ENCODE measurements around the gene SSBP3. TPM values are rescaled to one million over a fixed set of nuclear protein-coding genes. Genes with fewer than 3 reads are reported as not detected.

The SSBP3 gene
- total RNA-seq, 1 donor from 2014 or later = 51.0 TPM

DNA sequence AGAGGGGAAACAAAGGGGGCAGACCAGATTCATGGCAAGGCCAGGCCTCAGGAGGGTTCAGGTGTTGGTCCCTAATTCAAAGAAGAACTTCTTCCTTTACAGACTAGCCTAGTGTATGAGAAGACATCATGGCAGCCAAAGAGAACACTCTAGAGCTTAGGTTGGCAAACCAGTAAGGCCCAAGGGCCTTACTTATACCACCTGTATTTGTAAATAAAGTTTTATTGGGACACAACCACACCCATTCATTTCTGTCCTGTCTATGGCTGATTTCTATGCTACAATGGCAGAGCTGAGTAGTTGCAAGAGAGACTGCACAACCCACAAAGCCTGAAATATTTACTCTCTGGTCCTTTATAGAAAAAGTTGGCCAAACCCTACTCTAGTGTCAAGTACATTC lies 42.3 kb downstream of the SSBP3 start:
- DNase-seq (ENCODE audit: low spot score in 2 of 2) = no peak
- Histone ChIP-seq H3K27me3 (no peaks in the 10 kb centered on the region), H3K4me1 (peaks cover 0 to under 1% of the 10 kb centered on the region in 2 donors)

DNA sequence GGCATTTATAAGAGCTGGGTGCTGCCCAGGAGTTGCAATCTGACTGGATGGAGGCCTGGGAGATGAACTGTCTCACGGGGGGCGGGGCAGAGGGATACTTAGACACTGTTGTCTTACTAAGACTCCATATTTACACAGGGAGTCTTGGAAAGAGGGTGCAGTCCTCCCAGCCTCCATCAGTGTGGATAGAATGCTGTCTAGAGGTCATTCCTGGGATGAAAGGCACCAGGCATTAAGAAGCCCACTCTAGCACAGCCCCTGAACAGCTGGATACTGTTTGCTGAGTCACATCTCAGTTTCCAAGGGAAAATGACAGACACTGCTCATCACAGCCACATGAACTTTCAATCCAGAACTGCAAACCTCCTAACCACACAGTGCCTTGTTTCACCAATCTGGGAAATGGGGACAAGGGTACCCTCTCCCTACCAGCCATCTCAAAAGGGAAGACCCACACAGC lies 43.3 kb downstream of the SSBP3 start:
- no peak overlapping the region for H3K4me3 ChIP-seq
- H3K27ac ChIP-seq = no peak overlapping the region
- H3K4me1 ChIP-seq = peaks cover 4 to 10% of the 10 kb centered on the region in 2 donors
- H3K9me3 ChIP-seq = no peaks in the 10 kb centered on the region
- no peak for DNase-seq (ENCODE audit: low spot score in 2 of 2)
- H3K27me3 ChIP-seq = no peaks in the 10 kb centered on the region
- H3K36me3 ChIP-seq = peaks cover 0 to 3% of the 10 kb centered on the region in 2 donors
- TF ChIP-seq, protein P1, sequence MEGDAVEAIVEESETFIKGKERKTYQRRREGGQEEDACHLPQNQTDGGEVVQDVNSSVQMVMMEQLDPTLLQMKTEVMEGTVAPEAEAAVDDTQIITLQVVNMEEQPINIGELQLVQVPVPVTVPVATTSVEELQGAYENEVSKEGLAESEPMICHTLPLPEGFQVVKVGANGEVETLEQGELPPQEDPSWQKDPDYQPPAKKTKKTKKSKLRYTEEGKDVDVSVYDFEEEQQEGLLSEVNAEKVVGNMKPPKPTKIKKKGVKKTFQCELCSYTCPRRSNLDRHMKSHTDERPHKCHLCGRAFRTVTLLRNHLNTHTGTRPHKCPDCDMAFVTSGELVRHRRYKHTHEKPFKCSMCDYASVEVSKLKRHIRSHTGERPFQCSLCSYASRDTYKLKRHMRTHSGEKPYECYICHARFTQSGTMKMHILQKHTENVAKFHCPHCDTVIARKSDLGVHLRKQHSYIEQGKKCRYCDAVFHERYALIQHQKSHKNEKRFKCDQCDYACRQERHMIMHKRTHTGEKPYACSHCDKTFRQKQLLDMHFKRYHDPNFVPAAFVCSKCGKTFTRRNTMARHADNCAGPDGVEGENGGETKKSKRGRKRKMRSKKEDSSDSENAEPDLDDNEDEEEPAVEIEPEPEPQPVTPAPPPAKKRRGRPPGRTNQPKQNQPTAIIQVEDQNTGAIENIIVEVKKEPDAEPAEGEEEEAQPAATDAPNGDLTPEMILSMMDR (IDR thresholded peaks at IDR 0.05) = no peak
- intact Hi-C loops (cut with DNase I) = no loop called here

More for the DNA sequence above, 42.3 kb downstream of the SSBP3 start:
- H3K36me3 ChIP-seq = no peaks in the 10 kb centered on the region
- no peaks in the 10 kb centered on the region for H3K9me3 ChIP-seq
- no peak overlapping the region for H3K27ac ChIP-seq
- intact Hi-C loops (cut with DNase I) = no loop called here
- TF ChIP-seq, protein P1 (IDR thresholded peaks at IDR 0.05) = no peak
- H3K4me3 ChIP-seq = no peak overlapping the region

DNA sequence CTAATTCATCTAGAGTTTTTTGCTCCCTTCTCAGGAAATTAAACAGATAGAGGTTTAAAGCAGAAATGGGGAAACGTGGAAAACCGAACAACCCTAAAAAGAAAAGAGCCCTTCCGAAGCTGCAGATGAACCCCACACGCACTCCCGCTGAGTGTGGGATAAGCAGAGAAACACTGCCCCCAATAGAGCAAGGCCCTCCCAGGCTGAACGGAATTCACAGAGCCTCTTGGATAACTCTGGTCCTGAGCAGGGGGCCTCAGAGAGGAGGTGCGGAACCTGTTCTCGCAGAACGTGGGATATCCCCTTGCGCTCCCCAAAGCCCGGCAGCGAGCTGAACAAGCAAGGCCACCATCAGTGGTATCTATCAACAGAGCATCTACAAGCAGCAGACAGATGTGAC lies 44.9 kb downstream of the SSBP3 start:
- no peaks in the 10 kb centered on the region for H3K27me3 ChIP-seq
- H3K9me3 ChIP-seq = no peaks in the 10 kb centered on the region
- no peak for DNase-seq (ENCODE audit: low spot score in 2 of 2)
- intact Hi-C loops (cut with DNase I) = no loop called here
- H3K27ac ChIP-seq = no peak overlapping the region
- TF ChIP-seq, protein P1 (IDR thresholded peaks at IDR 0.05) = no peak
- peaks cover 0 to 3% of the 10 kb centered on the region in 2 donors for H3K36me3 ChIP-seq
- peaks cover 4 to 13% of the 10 kb centered on the region in 2 donors for H3K4me1 ChIP-seq
- no peak overlapping the region for H3K4me3 ChIP-seq

DNA sequence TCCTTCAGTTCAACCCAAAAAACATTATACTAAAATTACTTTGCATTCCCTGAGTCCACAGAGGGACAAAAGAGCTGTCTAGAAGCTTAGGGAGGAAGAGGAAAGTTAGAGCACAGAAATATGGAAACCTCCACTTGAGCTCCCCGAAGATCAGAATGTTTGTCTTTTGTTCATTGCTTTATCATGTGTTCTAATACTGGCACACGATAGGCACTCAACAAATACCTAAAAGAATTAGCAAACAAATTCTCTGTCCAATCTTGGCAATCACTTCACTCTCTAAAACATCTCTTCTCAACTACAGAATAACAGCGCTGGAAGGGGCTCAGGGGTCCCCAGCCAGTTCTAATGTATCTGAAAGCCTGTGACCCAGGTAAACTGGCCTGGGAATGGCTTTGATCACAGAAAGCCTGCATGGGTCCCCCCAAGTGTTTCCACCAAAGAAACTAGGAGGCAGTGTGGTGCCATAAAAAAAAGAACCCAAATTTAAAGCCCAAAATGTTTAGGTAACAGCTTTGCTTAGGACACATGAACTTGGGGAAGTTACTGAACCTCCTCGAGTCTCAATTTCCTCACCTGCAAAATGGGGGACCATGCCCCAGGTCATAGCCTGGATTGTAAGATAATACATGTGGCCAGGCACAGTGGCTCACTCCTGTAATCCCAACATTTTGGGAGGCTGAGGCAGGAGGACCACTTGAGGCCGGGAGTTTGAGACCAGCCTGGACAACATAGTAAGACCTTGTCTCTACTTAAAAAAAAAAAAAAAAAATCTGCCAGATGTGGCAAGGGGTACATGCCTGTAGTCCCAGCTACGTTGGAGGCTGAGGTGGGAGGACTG lies 45.8 kb downstream of the SSBP3 start:
- H3K9me3 ChIP-seq = no peaks in the 10 kb centered on the region
- H3K36me3 ChIP-seq = peaks cover 0 to 3% of the 10 kb centered on the region in 2 donors
- TF ChIP-seq, protein P1 (IDR thresholded peaks at IDR 0.05) = no peak
- intact Hi-C loops (cut with DNase I) = no loop called here
- no peak overlapping the region for H3K4me3 ChIP-seq
- DNase-seq (ENCODE audit: low spot score in 2 of 2) = no peak
- no peak overlapping the region for H3K27ac ChIP-seq
- H3K27me3 ChIP-seq = no peaks in the 10 kb centered on the region
- H3K4me1 ChIP-seq = peaks cover 4 to 19% of the 10 kb centered on the region in 2 donors

DNA sequence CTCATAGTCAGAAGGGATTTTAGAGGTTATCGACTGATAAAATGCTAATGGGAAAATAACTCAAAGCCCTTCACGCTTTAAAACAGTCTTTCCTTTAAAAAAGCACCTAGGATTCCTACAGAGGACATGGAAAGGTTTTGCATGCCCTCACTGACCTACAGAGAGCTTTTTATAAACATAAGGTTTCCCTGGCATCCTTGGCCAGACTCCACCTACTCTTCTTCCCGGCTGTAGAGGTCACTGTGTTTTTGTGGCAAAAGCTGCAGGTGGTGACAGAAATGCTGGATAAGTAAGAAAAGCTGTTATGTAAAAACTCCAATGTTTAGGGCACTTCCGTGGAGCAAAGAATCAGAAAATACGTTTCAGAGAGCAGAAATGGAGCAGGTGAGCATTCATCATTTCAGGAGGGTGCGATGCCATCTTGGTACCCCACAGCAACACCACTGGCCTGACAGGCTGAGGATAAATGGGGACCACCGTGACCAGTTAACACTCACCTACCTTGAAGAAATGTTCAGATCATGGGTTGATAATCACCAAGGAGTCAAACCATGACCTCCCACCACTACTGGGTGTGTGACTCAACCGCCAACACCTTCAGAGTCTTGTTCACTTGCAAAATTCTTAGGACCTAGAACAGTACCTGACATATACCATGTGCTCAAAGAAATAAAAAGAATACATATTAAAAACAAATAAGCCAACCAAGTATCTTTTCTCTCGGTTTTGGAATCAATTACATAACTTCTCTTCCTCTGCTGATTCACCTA lies 46.6 kb downstream of the SSBP3 start:
- Histone ChIP-seq H3K36me3 (peaks cover 0 to 3% of the 10 kb centered on the region in 2 donors), H3K4me1 (peaks cover 4 to 19% of the 10 kb centered on the region in 2 donors), H3K27me3 (no peaks in the 10 kb centered on the region), H3K9me3 (no peaks in the 10 kb centered on the region), H3K4me3 (no peak overlapping the region), H3K27ac (no peak overlapping the region)
- intact Hi-C loops (cut with DNase I) = no loop called here
- TF ChIP-seq, protein P1 (IDR thresholded peaks at IDR 0.05) = no peak
- DNase-seq (ENCODE audit: low spot score in 2 of 2) = no peak
